ENCODE data around the gene RAB3IL1.

Gene RAB3IL1

GRCh38 chr11:61945191-61945590 is 27.8 kb upstream of the RAB3IL1 start:
- Mint-ChIP-seq H3K9me3 (no peaks in the 10 kb centered on the region), H3K27ac (no peak overlapping the region)
- DNase-seq: no peak

GRCh38 chr11:61940466-61940865 is 23.1 kb upstream of the RAB3IL1 start:
- ATAC-seq (no peak), DNase-seq (no peak)
- H3K27ac Mint-ChIP-seq: no peak overlapping the region
- H3K4me1 Mint-ChIP-seq: no peaks in the 10 kb centered on the region
- H3K9me3 Mint-ChIP-seq: peaks cover 14% of the 10 kb centered on the region
- H3K27me3 Mint-ChIP-seq: peaks cover 11% of the 10 kb centered on the region
- H3K4me3 Mint-ChIP-seq: no peak overlapping the region
- H3K36me3 Mint-ChIP-seq (ENCODE audit: low read depth): peaks cover 5% of the 10 kb centered on the region

More at GRCh38 chr11:61945191-61945590, 27.8 kb upstream of the RAB3IL1 start:
- no peak for ATAC-seq
- Mint-ChIP-seq H3K36me3 (ENCODE audit: low read depth) (no peaks in the 10 kb centered on the region), H3K4me3 (no peak overlapping the region), H3K4me1 (peaks cover 6% of the 10 kb centered on the region), H3K27me3 (no peaks in the 10 kb centered on the region)

- Mint-ChIP-seq H3K4me1 (no peaks in the 10 kb centered on the region), H3K4me3 (no peak overlapping the region), H3K9me3 (peaks cover 14% of the 10 kb centered on the region), H3K27ac (no peak overlapping the region), H3K36me3 (ENCODE audit: low read depth) (peaks cover 7% of the 10 kb centered on the region), H3K27me3 (peaks cover 30% of the 10 kb centered on the region)
- no peak for DNase-seq
- no peak for ATAC-seq
Observed at GRCh38 chr11:61935861-61936260, 18.5 kb upstream of the RAB3IL1 start.

GRCh38 chr11:61930933-61931332 is 13.6 kb upstream of the RAB3IL1 start:
- no peak overlapping the region for H3K4me3 Mint-ChIP-seq
- H3K36me3 Mint-ChIP-seq (ENCODE audit: low read depth): peaks cover 3% of the 10 kb centered on the region
- ATAC-seq (no peak), DNase-seq (no peak)
- H3K9me3 Mint-ChIP-seq: peaks cover 1% of the 10 kb centered on the region
- no peaks in the 10 kb centered on the region for H3K4me1 Mint-ChIP-seq
- H3K27ac Mint-ChIP-seq: no peak overlapping the region
- peaks cover 30% of the 10 kb centered on the region for H3K27me3 Mint-ChIP-seq

GRCh38 chr11:61928606-61929005 is 11.2 kb upstream of the RAB3IL1 start:
- DNase-seq: no peak
- H3K27ac Mint-ChIP-seq: no peak overlapping the region
- H3K4me1 Mint-ChIP-seq: no peaks in the 10 kb centered on the region
- H3K36me3 Mint-ChIP-seq (ENCODE audit: low read depth): peaks cover 2% of the 10 kb centered on the region
- no peak for ATAC-seq
- H3K4me3 Mint-ChIP-seq: no peak overlapping the region
- H3K9me3 Mint-ChIP-seq: no peaks in the 10 kb centered on the region
- H3K27me3 Mint-ChIP-seq: peaks cover 20% of the 10 kb centered on the region

- no peak for DNase-seq
- H3K27ac Mint-ChIP-seq: no peak overlapping the region
- H3K36me3 Mint-ChIP-seq (ENCODE audit: low read depth): no peaks in the 10 kb centered on the region
- ATAC-seq: no peak
- H3K4me3 Mint-ChIP-seq: no peak overlapping the region
- no peaks in the 10 kb centered on the region for H3K9me3 Mint-ChIP-seq
- H3K4me1 Mint-ChIP-seq: no peaks in the 10 kb centered on the region
- H3K27me3 Mint-ChIP-seq: peaks cover 20% of the 10 kb centered on the region
Observed at GRCh38 chr11:61927501-61927900, 10.1 kb upstream of the RAB3IL1 start.

- no peak for DNase-seq
- no peak for ATAC-seq
- H3K4me1 Mint-ChIP-seq: no peaks in the 10 kb centered on the region
- H3K27ac Mint-ChIP-seq: no peak overlapping the region
- peaks cover 21% of the 10 kb centered on the region for H3K27me3 Mint-ChIP-seq
- no peaks in the 10 kb centered on the region for H3K9me3 Mint-ChIP-seq
- no peak overlapping the region for H3K4me3 Mint-ChIP-seq
- no peaks in the 10 kb centered on the region for H3K36me3 Mint-ChIP-seq (ENCODE audit: low read depth)
Observed at GRCh38 chr11:61926235-61926634, 8.9 kb upstream of the RAB3IL1 start.

GRCh38 chr11:61925736-61926135 is 8.4 kb upstream of the RAB3IL1 start:
- DNase-seq (no peak), ATAC-seq (no peak)
- Mint-ChIP-seq H3K9me3 (no peaks in the 10 kb centered on the region), H3K4me1 (no peaks in the 10 kb centered on the region), H3K4me3 (no peak overlapping the region), H3K36me3 (ENCODE audit: low read depth) (no peaks in the 10 kb centered on the region), H3K27me3 (peaks cover 21% of the 10 kb centered on the region), H3K27ac (no peak overlapping the region)

GRCh38 chr11:61924064-61924455 is 6.7 kb upstream of the RAB3IL1 start:
- Mint-ChIP-seq H3K27me3 (peaks cover 34% of the 10 kb centered on the region), H3K27ac (no peak overlapping the region), H3K4me1 (no peaks in the 10 kb centered on the region), H3K36me3 (ENCODE audit: low read depth) (no peaks in the 10 kb centered on the region), H3K9me3 (no peaks in the 10 kb centered on the region), H3K4me3 (no peak overlapping the region)
- ATAC-seq: no peak
- no peak for DNase-seq

GRCh38 chr11:61923166-61924063 is 6.0 kb upstream of the RAB3IL1 start:
- H3K36me3 Mint-ChIP-seq (ENCODE audit: low read depth): no peaks in the 10 kb centered on the region
- DNase-seq (no peak), ATAC-seq (no peak)
- H3K9me3 Mint-ChIP-seq: no peaks in the 10 kb centered on the region
- no peaks in the 10 kb centered on the region for H3K4me1 Mint-ChIP-seq
- no peak overlapping the region for H3K27ac Mint-ChIP-seq
- no peak overlapping the region for H3K4me3 Mint-ChIP-seq
- H3K27me3 Mint-ChIP-seq: peaks cover 40% of the 10 kb centered on the region

- DNase-seq (no peak), ATAC-seq (no peak)
- peaks cover 45% of the 10 kb centered on the region for H3K27me3 Mint-ChIP-seq
- H3K27ac Mint-ChIP-seq: no peak overlapping the region
- no peak overlapping the region for H3K4me3 Mint-ChIP-seq
- H3K36me3 Mint-ChIP-seq (ENCODE audit: low read depth): no peaks in the 10 kb centered on the region
- no peaks in the 10 kb centered on the region for H3K9me3 Mint-ChIP-seq
- H3K4me1 Mint-ChIP-seq: peaks cover 1% of the 10 kb centered on the region
Observed at GRCh38 chr11:61922539-61922938, 5.2 kb upstream of the RAB3IL1 start.

GRCh38 chr11:61921446-61921845 is 4.1 kb upstream of the RAB3IL1 start:
- Mint-ChIP-seq H3K4me3 (no peak overlapping the region), H3K27ac (no peak overlapping the region), H3K4me1 (peaks cover 1% of the 10 kb centered on the region), H3K27me3 (peaks cover 46% of the 10 kb centered on the region), H3K36me3 (ENCODE audit: low read depth) (no peaks in the 10 kb centered on the region), H3K9me3 (no peaks in the 10 kb centered on the region)
- no peak for ATAC-seq
- DNase-seq: no peak

- DNase-seq (no peak), ATAC-seq (no peak)
- H3K27ac Mint-ChIP-seq: no peak overlapping the region
- H3K4me3 Mint-ChIP-seq: no peak overlapping the region
- no peaks in the 10 kb centered on the region for H3K36me3 Mint-ChIP-seq (ENCODE audit: low read depth)
- H3K9me3 Mint-ChIP-seq: no peaks in the 10 kb centered on the region
- H3K27me3 Mint-ChIP-seq: peaks cover 56% of the 10 kb centered on the region
- H3K4me1 Mint-ChIP-seq: peaks cover 1% of the 10 kb centered on the region
Observed at GRCh38 chr11:61919705-61920631, 2.6 kb upstream of the RAB3IL1 start.

GRCh38 chr11:61918938-61919704 is 1.8 kb upstream of the RAB3IL1 start:
- DNase-seq (no peak), ATAC-seq (no peak)
- Mint-ChIP-seq H3K27me3 (peaks cover 62% of the 10 kb centered on the region), H3K36me3 (ENCODE audit: low read depth) (no peaks in the 10 kb centered on the region), H3K9me3 (no peaks in the 10 kb centered on the region), H3K4me3 (no peak overlapping the region), H3K27ac (no peak overlapping the region), H3K4me1 (peaks cover 1% of the 10 kb centered on the region)

Measured in activated naive CD8-positive, alpha-beta T cell treated with anti-CD3 and anti-CD28 coated beads, Interleukin-2, amount 50 U/mL, for 24 hours (primary cell).